Jurkat, Clone E6-1 (cell line): ENCODE measurements around the gene IL17A.
A peak's percentile ranks its signal among the peaks of the same experiment; 100 is the strongest.
"Not testable (repeated sequence)": the region's sequence is repeated elsewhere in the genome, so short reads cannot be mapped to it uniquely, and the experiment has no call there.

Source experiments
- DNase-seq: peaks from one replicate; pipeline ENCODE4 v3.0.0-alpha.2; 2011; ENCODE audit warnings: low read depth, low spot score
- H3K4me3 ChIP-seq: 2 replicates; pipeline ENCODE4 v1.5.1; 2011; ENCODE audit warnings: mild to moderate bottlenecking, low read length, control low read depth, moderate library complexity

The IL17A gene

DNA sequence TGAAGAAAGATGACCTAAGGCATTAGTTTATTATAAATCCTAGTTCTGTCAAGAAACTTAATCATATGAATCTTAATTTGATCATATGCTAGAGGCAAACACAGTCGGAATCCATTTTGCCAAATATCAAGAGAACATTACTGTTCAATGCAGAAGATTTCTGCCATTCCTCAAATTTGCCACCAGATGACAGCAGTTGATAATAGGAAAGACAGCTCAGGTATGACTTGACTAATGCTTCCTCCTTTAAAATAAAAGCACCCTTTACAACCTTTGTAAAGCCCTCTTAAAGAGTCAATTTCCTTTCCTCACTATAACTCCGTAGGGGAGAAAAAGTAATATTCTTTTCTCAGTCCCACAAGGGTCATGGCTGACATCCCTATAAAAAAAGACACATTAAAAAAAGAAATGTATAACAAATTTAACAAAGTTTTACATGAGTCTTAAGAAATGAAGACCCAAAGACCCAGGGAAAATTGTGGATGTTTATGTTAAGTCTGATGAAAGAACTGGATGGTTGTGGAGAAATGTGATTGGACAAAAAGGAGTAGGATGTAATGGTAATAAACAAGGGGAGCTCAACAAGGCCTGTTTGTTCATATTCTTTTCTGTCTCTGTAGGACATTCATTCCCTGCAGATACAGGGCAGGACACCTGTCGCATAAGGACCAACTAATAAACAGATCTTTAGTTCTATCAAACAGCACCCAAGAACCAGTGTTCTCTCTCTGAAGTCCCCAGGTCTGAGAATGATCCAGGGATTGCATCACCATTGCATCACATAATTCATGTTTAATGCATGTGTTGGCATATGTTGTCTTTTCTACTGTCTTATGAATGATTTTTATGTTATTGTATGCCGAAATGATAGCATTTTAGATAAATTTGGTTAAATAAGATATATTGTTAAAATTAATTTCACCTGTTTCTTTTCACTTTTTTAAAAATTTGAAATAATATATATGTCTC, 23.0 kb upstream of the IL17A start:
- DNase-seq: peak; percentile 55
- H3K4me3 ChIP-seq: no peak overlapping the region

DNA sequence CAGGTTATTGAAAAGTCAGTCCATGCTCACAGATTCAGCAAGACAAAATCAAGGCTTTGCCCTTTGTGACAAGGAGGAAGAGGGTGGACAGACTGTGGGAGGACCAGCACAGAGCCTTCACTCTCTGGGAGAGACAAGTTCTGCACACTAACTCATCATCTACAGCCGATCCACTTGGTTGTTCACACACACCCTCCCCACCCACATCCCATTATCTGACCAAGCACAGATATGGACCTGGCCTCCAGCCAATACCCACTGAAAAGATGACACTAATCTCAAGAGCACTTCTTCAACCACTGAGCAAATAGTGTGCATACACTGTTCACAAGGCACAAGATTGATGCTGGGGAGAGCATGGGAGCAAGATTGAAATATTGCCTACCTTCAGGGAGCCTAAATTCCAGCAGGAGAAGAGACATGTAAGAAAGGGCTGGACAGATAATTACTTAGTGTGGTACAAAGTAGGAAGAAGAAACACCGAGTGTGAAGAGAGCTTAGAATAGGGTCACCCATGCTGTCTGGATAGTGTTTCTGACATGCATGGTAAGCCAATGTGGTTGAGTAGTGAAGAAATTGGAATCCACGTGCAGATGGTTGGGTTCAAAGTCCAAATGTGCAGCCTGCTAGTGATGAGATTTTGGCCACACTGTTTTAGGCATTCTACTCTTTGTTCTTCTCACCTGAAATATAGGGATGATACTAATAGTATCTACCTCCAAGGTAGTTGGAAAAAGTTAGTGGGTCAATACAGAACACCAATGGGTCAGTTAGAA, 21.7 kb upstream of the IL17A start:
- H3K4me3 ChIP-seq: no peak overlapping the region
- DNase-seq: no peak

DNA sequence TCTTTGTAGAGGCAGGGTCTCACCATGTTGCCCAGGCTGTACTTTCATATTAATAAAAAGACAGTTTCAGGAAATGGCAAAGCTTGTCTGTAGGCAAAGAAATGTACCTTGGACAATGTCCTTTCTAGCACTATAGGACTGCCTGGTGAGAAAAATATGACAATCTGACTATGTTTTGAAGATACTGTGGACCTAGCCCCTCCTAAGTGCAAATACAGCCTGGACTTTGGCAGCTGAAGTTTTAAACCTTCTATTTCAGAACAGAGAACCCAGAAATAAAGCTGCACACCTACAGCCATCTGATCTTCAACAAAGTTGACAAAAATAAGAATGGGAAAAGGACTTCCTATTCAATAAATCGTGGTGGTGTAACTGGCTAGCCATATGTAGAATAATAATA, 18.9 kb upstream of the IL17A start:
- DNase-seq: no peak

DNA sequence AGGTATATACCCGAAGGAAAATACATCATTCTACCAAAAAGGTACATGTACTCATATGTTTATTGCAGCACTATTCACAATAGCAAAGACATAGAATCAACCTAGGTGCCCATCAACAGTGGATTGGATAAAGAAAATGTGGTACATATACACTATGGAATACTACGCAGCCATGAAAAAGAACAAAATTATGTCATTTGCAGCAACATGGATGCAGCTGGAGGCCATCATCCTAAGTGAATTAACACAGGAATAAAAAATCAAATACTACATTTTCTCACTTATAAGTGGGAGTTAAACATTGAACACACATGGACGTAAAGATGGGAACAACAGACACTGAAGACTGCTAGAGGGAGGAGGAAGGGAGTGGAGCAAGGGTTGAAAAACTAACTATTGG, 17.8 kb upstream of the IL17A start:
- not testable (repeated sequence) for DNase-seq, H3K4me3 ChIP-seq

More for the DNA sequence above, 18.9 kb upstream of the IL17A start:
- H3K4me3 ChIP-seq: no peak overlapping the region

DNA sequence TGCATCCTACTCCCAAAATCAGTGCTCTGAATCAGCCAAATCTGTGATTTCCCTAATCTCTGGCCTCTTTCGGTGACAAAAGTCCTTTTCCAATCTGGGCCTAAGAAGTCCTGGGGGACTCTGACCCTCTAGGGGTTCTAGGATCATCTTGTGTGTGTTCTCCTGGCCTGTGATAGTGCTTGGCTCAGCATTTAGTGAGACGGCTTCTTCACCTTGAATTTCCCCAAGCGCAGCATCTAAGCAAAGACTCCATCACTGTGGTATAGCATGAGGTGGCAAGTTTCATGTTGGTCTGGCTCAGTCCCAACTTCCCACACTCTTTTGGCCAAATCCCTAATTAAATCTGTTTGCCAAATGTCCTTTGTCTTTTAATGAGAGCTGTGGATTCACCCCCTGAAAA, 12.1 kb upstream of the IL17A start:
- no peak overlapping the region for H3K4me3 ChIP-seq
- DNase-seq: no peak

DNA sequence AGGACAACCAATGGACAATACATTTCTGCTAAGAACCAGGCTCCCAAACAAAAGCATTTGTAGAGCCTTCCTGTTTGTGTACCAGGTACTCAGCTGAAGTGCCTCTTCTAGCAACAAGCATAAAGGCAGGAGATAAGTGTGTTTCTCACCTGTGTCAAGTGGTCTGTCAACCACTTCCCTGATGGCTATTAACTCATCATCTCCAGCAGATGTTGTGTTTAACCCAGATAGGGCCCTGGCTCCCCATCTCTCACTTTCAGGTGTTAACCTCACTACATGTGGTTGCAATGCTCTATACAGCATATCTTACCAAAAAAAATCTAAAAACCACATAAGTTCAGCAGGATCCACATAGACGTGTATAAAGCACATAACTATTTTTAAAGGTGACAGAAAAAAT, 9.6 kb upstream of the IL17A start:
- peak; percentile 75 for DNase-seq
- no peak overlapping the region for H3K4me3 ChIP-seq

DNA sequence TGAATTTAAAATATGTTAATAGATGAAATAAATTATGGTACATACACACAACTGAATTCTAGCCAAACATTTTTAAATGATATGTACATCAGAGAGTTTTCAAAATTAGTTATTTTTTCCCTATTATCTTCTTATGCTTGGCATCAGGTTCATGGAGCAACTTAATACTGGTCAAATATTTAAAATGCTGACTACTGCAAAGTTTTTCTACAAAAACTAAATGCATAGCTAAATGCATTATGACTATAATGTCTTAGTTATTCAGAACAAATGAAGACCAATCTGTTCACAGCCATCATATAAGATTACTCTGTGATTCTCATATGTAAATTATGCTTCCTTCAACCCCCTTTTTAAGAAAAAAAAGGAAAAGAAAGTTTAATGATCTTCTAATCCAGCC, 8.2 kb upstream of the IL17A start:
- DNase-seq: no peak
- H3K4me3 ChIP-seq: no peak overlapping the region

DNA sequence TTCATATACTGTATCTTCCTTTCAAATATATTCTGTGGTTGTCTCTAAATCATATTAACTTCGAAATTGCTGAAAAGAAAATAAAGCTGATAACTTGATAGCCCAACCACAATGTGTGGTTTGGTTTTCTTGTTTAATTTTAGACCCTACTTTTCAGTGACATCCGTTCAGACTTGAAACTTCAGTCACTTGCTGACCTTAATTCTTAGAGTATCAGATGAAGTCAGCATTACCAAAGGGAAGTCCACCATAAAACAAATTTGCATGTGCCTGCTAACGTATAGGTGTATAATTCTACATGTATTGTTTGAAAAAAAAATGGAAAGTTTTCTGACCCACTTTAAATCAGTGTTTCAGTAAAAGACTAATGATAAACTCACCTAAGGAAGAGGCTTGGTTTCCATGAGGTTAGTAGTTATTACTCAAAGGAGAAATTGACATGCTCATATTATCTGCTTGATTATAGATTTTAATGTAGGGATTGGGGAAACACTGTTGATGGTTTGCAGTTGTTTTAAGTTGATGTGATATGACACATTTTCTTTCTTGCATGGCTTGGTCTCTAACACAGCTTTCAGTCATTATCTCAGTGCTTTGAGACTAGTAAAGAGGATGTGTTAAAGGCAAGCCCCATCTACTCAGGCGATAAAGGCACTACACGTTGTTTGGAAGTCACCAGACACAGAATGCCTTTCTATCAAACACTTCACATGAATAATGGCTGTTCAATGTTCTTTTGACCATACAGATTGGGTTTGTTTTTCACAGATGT, 5.2 kb upstream of the IL17A start:
- DNase-seq: no peak
- no peak overlapping the region for H3K4me3 ChIP-seq

DNA sequence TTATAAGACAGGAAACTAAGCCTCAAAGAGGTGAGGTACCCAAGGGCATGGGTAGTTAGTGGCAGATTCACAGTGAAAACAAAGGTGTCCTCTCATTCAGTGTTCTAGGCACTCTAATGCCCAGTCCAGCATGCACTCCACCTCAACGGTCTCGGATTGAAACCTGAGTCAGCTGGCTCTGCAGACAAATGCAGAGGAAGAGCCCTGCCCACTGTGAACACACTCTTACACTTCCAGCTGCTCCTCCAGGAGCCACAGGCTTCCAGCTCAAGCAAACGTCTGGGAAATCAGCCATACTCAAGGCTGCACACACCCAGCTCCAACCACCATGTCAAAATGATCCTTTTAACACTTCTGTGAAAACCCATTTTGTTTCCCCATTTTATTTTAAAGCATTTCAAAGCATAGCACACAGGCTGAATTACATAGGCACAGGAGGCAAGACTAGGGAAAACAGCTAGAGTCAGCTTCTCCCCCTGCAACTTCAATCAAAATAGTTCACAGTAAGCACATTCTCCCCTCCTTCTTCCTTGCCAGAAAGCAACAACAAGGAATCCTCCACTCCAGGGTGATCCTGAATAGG, 3.0 kb upstream of the IL17A start:
- DNase-seq: no peak
- H3K4me3 ChIP-seq: no peak overlapping the region

DNA sequence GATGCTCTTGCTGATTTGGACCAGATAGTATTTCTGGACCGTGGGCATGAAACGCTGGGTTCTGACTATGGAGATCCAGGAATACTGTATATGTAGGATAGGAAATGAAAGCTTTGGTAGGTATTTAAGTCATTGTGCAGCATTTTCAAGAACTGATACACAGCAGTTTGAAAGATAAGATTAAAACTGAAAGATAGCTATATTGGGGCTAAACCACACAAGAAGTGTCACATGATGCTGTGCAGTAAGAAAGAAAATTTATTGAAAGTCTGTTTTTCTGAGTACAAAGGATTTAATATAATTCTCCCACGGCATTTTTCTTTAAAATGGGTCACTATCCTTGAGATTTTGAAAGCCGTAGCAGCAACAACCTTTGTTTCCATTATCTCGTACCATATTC, 305 bp downstream of the IL17A start:
- H3K4me3 ChIP-seq: no peak overlapping the region
- no peak for DNase-seq

DNA sequence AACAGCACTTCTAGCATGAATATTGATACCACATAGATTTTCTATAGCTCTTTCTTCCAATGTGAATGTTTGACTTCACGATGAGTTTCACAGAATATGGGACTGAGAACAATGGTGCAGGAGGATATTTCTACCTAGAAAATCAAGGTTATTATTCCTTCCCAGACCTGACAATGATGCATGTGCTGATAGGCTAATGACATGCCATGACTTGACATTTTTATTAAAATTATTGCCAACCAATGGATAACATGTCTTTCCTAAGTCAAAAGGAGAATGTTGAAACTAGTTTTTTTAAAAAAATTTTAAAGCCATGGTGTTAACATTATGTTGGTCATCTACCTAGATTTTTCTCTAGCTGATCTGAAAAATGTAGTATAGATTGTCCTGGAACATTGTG, 923 bp downstream of the IL17A start:
- no peak for DNase-seq
- H3K4me3 ChIP-seq: no peak overlapping the region

DNA sequence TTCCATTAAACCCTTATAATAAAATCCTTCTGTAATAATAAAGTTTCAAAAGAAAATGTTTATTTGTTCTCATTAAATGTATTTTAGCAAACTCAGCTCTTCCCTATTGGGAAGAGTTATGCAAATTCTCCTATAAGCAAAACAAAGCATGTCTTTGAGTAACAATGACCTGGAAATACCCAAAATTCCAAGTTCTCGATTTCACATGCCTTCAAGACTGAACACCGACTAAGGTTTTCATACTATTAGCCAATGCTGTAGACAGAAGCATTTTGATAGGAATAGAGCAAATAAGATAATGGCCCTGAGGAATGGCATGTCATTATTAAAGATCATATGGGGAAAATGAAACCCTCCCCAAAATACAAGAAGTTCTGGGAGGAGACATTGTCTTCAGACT, 3.8 kb downstream of the IL17A start:
- no peak overlapping the region for H3K4me3 ChIP-seq
- DNase-seq: no peak

DNA sequence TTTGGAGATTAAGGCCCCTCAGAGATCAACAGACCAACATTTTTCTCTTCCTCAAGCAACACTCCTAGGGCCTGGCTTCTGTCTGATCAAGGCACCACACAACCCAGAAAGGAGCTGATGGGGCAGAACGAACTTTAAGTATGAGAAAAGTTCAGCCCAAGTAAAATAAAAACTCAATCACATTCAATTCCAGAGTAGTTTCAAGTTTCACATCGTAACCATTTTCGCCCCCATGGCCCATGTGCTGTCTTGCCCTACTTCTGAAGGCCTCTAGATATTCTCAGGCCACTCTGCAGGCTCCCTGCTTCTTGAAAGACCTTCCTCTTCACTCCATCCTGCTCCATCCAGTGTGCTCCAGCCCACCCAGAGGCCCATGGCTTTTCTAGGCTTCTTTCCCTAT, 4.2 kb downstream of the IL17A start:
- no peak for DNase-seq
- H3K4me3 ChIP-seq: no peak overlapping the region

DNA sequence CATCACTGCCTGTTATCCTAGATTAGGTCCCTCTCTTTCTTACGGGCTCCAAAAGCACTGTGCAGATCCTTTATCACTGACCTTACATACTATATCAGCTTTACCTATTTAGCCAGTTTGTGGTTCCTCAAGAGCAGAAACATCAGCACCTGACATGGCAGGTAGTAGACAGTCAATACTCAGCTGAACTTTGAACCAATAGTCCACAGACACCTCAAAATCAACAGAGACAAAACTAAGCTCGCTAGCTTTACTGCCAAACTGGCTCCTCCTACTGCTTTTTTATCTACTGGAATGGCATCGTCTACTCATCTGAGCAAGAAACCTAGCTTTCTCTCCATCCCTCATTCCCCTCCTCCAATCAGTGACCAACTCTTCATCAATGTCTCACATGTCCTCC, 5.6 kb downstream of the IL17A start:
- H3K4me3 ChIP-seq: no peak overlapping the region
- DNase-seq: no peak

DNA sequence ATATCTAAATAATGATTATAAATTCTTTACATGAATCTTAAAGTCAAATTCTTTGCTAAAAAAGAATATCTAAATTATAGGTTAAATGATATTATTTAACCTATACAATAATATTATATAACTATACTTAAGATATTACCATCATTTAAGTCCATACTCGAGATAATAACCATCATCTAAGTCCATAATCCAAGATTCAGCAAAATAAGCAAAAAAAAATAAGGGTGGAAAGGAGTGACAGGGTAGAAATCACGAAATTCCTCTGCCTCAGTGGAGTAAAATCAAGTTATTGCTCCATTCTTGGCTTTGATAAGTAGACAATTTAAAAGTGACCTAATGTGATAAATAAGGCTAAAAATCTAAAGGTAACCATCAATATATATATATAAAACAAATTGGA, 9.7 kb downstream of the IL17A start:
- no peak overlapping the region for H3K4me3 ChIP-seq

DNA sequence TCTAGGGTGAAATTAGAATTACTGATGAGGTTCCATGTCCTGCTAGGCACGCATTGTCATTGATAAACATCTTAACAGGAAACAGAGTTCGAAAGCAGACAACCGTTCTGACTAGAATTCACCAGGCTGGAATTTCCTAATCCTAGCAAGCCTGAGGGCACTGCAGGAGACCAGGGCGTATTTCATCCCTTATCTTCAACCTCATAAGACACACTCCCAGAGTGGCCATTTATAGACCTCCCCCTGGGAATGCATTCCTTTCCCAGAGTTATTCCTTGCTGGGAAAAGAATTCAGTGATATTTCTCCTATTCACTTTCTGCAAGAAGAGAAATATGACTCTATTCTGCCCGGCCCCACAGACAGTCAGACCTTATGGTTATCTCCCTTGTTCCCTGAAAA, 13.9 kb downstream of the IL17A start:
- H3K4me3 ChIP-seq, DNase-seq: not testable (repeated sequence)

More for the DNA sequence above, 9.7 kb downstream of the IL17A start:
- DNase-seq: no peak

DNA sequence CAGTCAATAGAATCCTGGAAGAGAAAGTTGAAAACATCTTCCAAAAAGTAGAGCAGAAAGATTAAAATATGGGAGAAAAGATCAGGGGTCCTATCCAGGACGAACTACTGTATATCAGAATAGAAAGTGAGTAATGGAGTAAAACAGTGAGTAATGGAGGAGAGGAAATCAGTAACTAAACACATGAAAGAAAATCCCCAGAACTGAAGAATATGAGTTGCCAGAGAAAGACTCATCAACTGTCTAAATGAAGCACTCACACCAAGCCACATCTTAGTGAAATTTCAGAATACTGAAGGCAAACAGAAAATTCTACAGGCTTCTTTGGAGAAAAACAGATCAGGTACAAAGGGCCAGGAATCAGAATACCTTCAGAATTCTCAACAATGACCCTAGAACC, 14.9 kb downstream of the IL17A start:
- no peak for DNase-seq
- no peak overlapping the region for H3K4me3 ChIP-seq

DNA sequence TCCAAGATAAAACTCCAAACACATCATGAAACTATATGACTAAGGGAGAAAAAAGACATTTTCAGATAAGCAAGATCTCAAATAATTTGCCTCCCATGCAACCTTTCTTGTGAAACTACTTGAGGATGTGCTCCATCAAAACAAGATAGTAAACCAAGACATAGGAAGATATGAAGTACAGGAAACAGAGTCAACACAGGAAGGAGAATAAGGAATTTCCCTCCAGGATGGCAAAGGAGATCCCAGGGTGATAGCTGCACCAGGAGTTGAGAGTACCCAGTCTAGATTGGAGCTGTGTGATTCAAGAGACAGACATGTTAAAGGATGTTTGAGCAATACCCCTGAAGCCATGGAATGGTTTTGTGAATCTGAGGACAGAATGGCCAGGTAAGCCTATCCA, 15.3 kb downstream of the IL17A start:
- no peak overlapping the region for H3K4me3 ChIP-seq
- no peak for DNase-seq

DNA sequence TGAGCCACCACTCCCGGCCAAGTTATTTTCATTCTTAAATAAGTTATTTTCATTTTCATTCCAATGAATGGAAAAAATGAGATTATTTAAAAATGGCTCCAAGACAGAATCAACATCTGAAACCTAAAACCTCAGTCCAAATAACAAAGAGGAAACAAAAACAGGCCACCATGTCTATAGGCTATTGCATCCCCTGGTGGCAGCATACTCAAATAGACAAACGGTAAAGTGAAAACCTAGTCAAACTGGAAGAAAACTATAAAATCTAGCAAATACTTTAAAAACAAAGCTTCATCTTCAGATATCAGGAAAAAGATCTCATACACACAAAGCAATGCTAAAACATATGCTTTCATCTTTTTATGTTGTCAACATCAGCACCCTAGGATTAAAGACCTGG, 20.9 kb downstream of the IL17A start:
- no peak overlapping the region for H3K4me3 ChIP-seq
- no peak for DNase-seq
